HL-60 (cell line): ENCODE results near the gene IRF7.
A peak's percentile ranks its signal among the peaks of the same experiment; 100 is the strongest.

Experiments
- DNase-seq, 2 experiments: peaks; one replicate each; pipeline ENCODE4 v3.0.0-alpha.2; 2010 to 2020; ENCODE audit warnings: low read depth in 1 of 2, low spot score in 1 of 2
- H3K27ac ChIP-seq: fragments of 250-450 bp; sonication (Bioruptor Pico); replicated peaks from 2 replicates; pipeline ENCODE4 v1.5.1; 2020; ENCODE audit warnings: mild to moderate bottlenecking, moderate library complexity
- H3K27me3 ChIP-seq: fragments of 250-450 bp; sonication (Bioruptor Pico); 2 replicates; pipeline ENCODE4 v1.5.1; 2021; ENCODE audit warnings: mild to moderate bottlenecking, moderate library complexity; ENCODE audit not compliant: insufficient read depth, poor library complexity, severe bottlenecking
- H3K4me3 ChIP-seq: replicated peaks from 2 replicates; pipeline ENCODE4 v1.5.1; 2011; ENCODE audit warnings: mild to moderate bottlenecking, control low read depth, low read length; ENCODE audit not compliant: insufficient read depth
- CTCF ChIP-seq: IDR thresholded peaks from one replicate; pipeline ENCODE4 v1.5.1; 2011; ENCODE audit warnings: low read length, control low read depth, inconsistent platforms; ENCODE audit not compliant: insufficient read depth
- GABPA ChIP-seq: IDR thresholded peaks from 2 replicates; pipeline ENCODE4 v1.6.1; 2012; ENCODE audit warnings: low read depth
- POLR2AphosphoS5 ChIP-seq: IDR thresholded peaks from 2 replicates; pipeline ENCODE4 v1.6.1; 2012; ENCODE audit warnings: low read depth
- SPI1 ChIP-seq: IDR thresholded peaks from 2 replicates; pipeline ENCODE4 v1.6.1; 2012; ENCODE audit warnings: low read depth, mild to moderate bottlenecking, borderline replicate concordance
- microRNA-seq: library from miRNA; unstranded; fragments of <30 nt; microRNA quantifications from one replicate; pipeline ENCODE4, GENCODE V29; 2018
- TF ChIP-seq, protein P1 (sequence below): IDR thresholded peaks from 2 replicates; pipeline ENCODE4 v1.6.1; 2012; ENCODE audit warnings: low read depth; ENCODE audit not compliant: insufficient replicate concordance

Gene IRF7

GRCh38 chr11:563812-564578 lies 51.8 kb downstream of the IRF7 start:
- TF ChIP-seq POLR2AphosphoS5 (no peak), SPI1 (no peak), GABPA (no peak), CTCF (no peak)
- TF ChIP-seq, protein P1, sequence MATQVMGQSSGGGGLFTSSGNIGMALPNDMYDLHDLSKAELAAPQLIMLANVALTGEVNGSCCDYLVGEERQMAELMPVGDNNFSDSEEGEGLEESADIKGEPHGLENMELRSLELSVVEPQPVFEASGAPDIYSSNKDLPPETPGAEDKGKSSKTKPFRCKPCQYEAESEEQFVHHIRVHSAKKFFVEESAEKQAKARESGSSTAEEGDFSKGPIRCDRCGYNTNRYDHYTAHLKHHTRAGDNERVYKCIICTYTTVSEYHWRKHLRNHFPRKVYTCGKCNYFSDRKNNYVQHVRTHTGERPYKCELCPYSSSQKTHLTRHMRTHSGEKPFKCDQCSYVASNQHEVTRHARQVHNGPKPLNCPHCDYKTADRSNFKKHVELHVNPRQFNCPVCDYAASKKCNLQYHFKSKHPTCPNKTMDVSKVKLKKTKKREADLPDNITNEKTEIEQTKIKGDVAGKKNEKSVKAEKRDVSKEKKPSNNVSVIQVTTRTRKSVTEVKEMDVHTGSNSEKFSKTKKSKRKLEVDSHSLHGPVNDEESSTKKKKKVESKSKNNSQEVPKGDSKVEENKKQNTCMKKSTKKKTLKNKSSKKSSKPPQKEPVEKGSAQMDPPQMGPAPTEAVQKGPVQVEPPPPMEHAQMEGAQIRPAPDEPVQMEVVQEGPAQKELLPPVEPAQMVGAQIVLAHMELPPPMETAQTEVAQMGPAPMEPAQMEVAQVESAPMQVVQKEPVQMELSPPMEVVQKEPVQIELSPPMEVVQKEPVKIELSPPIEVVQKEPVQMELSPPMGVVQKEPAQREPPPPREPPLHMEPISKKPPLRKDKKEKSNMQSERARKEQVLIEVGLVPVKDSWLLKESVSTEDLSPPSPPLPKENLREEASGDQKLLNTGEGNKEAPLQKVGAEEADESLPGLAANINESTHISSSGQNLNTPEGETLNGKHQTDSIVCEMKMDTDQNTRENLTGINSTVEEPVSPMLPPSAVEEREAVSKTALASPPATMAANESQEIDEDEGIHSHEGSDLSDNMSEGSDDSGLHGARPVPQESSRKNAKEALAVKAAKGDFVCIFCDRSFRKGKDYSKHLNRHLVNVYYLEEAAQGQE, result no peak
- Histone ChIP-seq H3K4me3 (no peak overlapping the region), H3K27me3 (peaks cover 1% of the 10 kb centered on the region), H3K27ac (no peak overlapping the region)
- DNase-seq, result no peak

DNA sequence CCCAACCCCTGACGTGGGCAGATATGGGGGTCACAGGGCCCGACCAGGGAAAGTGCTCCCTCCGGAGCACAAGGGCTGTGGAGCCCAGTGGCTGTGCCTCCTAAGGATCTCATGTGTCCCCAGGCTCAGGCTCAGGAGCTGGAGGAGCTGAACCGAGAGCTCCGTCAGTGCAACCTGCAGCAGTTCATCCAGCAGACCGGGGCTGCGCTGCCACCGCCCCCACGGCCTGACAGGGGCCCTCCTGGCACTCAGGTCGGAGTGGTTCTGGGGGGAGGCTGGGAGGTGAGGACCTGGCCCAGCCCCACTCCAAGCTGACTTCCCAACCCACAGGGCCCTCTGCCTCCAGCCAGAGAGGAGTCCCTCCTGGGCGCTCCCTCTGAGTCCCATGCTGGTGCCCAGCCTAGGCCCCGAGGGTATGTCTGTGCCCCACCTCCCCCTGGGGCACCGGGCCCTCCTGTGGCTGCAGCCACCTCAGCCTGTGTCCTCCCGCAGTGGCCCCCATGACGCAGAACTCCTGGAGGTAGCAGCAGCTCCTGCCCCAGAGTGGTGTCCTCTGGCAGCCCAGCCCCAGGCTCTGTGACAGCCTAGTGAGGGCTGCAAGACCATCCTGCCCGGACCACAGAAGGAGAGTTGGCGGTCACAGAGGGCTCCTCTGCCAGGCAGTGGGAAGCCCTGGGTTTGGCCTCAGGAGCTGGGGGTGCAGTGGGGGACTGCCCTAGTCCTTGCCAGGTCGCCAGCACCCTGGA lies 52.5 kb downstream of the IRF7 start:
- TF ChIP-seq GABPA (no peak), SPI1 (no peak), POLR2AphosphoS5 (no peak), CTCF (no peak)
- TF ChIP-seq, protein P1, result no peak
- no peak for DNase-seq
- peaks cover 1% of the 10 kb centered on the region for H3K27me3 ChIP-seq
- no peak overlapping the region for H3K27ac ChIP-seq
- H3K4me3 ChIP-seq, result no peak overlapping the region

Small RNA genes lying within 50 kb of the gene (microRNA-seq; reads per million reads assigned to microRNA genes)
- 2,279 reads per million, percentile 92 among the genes with 10 or more reads in this experiment for gene MIR210
